ENCODE measurements around the gene G6PC1. TPM values are rescaled to one million over a fixed set of nuclear protein-coding genes. Genes with fewer than 3 reads are reported as not detected.

The G6PC1 gene
- total and polyA plus RNA-seq, 2 of the 13 experiments (the other 11 are each of a cell fraction or from before 2014, with no cell fraction given), result 1.7 to 37.9 TPM

DNA sequence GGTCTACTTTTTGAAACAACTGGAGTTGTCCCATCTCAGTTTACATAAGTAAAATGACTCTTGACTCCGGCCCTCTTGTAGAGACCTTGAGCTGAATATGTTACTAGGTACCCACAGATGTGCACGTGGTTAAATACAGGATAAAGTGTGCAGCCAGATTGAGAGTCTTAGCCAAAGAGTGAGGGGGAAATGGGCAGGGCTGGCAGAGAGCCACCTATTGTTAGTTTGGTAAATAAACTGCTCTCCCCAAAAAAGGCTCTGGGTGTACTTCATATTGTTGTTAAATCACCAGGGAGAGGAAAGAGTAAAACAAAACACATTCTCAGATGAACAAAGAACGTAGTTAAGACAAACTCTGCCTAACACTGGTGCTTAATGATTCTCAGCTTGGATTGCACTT is 20.3 kb downstream of the G6PC1 start (continued):
- TF ChIP-seq, protein P1, sequence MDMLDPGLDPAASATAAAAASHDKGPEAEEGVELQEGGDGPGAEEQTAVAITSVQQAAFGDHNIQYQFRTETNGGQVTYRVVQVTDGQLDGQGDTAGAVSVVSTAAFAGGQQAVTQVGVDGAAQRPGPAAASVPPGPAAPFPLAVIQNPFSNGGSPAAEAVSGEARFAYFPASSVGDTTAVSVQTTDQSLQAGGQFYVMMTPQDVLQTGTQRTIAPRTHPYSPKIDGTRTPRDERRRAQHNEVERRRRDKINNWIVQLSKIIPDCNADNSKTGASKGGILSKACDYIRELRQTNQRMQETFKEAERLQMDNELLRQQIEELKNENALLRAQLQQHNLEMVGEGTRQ (IDR thresholded peaks at IDR 0.05; ENCODE audit: low read depth, low read length), result no peak
- TF ChIP-seq, protein P1 (CRISPR knock-in tag; IDR thresholded peaks at IDR 0.05; ENCODE audit: borderline replicate concordance), result peak; percentile 67
- TF ChIP-seq, protein P2, sequence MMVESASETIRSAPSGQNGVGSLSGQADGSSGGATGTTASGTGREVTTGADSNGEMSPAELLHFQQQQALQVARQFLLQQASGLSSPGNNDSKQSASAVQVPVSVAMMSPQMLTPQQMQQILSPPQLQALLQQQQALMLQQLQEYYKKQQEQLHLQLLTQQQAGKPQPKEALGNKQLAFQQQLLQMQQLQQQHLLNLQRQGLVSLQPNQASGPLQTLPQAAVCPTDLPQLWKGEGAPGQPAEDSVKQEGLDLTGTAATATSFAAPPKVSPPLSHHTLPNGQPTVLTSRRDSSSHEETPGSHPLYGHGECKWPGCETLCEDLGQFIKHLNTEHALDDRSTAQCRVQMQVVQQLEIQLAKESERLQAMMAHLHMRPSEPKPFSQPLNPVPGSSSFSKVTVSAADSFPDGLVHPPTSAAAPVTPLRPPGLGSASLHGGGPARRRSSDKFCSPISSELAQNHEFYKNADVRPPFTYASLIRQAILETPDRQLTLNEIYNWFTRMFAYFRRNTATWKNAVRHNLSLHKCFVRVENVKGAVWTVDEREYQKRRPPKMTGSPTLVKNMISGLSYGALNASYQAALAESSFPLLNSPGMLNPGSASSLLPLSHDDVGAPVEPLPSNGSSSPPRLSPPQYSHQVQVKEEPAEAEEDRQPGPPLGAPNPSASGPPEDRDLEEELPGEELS (CRISPR knock-in tag; IDR thresholded peaks at IDR 0.05), result peak; percentile 58; the same call in 1 of the 2 replicates
- TF ChIP-seq SATB2 (CRISPR knock-in tag; IDR thresholded peaks at IDR 0.05) (no peak), ETV5 (CRISPR knock-in tag; IDR thresholded peaks at IDR 0.05; ENCODE audit: borderline replicate concordance) (no peak), HDAC2 (CRISPR knock-in tag; IDR thresholded peaks at IDR 0.05) (peak; percentile 45; the same call in 1 of the 2 replicates), ZKSCAN8 (CRISPR knock-in tag; IDR thresholded peaks at IDR 0.05; ENCODE audit: borderline replicate concordance) (0 out of 2 replicates have a peak, but pooled peaks have one; percentile 39), ZNF543 (CRISPR knock-in tag; IDR thresholded peaks at IDR 0.05) (0 out of 2 replicates have a peak, but pooled peaks have one; percentile 8), NFIC (IDR thresholded peaks at IDR 0.05; ENCODE audit: low read length) (peak; percentile 82)
- TF ChIP-seq, protein P3, sequence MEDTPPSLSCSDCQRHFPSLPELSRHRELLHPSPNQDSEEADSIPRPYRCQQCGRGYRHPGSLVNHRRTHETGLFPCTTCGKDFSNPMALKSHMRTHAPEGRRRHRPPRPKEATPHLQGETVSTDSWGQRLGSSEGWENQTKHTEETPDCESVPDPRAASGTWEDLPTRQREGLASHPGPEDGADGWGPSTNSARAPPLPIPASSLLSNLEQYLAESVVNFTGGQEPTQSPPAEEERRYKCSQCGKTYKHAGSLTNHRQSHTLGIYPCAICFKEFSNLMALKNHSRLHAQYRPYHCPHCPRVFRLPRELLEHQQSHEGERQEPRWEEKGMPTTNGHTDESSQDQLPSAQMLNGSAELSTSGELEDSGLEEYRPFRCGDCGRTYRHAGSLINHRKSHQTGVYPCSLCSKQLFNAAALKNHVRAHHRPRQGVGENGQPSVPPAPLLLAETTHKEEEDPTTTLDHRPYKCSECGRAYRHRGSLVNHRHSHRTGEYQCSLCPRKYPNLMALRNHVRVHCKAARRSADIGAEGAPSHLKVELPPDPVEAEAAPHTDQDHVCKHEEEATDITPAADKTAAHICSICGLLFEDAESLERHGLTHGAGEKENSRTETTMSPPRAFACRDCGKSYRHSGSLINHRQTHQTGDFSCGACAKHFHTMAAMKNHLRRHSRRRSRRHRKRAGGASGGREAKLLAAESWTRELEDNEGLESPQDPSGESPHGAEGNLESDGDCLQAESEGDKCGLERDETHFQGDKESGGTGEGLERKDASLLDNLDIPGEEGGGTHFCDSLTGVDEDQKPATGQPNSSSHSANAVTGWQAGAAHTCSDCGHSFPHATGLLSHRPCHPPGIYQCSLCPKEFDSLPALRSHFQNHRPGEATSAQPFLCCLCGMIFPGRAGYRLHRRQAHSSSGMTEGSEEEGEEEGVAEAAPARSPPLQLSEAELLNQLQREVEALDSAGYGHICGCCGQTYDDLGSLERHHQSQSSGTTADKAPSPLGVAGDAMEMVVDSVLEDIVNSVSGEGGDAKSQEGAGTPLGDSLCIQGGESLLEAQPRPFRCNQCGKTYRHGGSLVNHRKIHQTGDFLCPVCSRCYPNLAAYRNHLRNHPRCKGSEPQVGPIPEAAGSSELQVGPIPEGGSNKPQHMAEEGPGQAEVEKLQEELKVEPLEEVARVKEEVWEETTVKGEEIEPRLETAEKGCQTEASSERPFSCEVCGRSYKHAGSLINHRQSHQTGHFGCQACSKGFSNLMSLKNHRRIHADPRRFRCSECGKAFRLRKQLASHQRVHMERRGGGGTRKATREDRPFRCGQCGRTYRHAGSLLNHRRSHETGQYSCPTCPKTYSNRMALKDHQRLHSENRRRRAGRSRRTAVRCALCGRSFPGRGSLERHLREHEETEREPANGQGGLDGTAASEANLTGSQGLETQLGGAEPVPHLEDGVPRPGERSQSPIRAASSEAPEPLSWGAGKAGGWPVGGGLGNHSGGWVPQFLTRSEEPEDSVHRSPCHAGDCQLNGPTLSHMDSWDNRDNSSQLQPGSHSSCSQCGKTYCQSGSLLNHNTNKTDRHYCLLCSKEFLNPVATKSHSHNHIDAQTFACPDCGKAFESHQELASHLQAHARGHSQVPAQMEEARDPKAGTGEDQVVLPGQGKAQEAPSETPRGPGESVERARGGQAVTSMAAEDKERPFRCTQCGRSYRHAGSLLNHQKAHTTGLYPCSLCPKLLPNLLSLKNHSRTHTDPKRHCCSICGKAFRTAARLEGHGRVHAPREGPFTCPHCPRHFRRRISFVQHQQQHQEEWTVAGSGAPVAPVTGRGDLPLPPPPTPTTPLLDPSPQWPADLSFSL (CRISPR knock-in tag; IDR thresholded peaks at IDR 0.05), result no peak
- TF ChIP-seq, protein P4, sequence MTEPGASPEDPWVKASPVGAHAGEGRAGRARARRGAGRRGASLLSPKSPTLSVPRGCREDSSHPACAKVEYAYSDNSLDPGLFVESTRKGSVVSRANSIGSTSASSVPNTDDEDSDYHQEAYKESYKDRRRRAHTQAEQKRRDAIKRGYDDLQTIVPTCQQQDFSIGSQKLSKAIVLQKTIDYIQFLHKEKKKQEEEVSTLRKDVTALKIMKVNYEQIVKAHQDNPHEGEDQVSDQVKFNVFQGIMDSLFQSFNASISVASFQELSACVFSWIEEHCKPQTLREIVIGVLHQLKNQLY (CRISPR knock-in tag; IDR thresholded peaks at IDR 0.05), result peak; percentile 86
- TF ChIP-seq, protein P5, sequence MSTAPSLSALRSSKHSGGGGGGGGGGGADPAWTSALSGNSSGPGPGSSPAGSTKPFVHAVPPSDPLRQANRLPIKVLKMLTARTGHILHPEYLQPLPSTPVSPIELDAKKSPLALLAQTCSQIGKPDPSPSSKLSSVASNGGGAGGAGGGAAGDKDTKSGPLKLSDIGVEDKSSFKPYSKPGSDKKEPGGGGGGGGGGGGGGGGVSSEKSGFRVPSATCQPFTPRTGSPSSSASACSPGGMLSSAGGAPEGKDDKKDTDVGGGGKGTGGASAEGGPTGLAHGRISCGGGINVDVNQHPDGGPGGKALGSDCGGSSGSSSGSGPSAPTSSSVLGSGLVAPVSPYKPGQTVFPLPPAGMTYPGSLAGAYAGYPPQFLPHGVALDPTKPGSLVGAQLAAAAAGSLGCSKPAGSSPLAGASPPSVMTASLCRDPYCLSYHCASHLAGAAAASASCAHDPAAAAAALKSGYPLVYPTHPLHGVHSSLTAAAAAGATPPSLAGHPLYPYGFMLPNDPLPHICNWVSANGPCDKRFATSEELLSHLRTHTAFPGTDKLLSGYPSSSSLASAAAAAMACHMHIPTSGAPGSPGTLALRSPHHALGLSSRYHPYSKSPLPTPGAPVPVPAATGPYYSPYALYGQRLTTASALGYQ (CRISPR knock-in tag; IDR thresholded peaks at IDR 0.05), result 0 out of 2 replicates have a peak, but pooled peaks have one; percentile 17

Measured in HepG2 (cell line).